ENCODE results near the gene PPP1R16B.

GRCh38 chr20:38970302-38970701 lies 164.8 kb downstream of the PPP1R16B start:
- no peak for TF ChIP-seq ZNF274 (IDR thresholded peaks at IDR 0.05; ENCODE audit: low read depth, low read length)
- no peak for TF ChIP-seq YY1 (IDR thresholded peaks at IDR 0.05; ENCODE audit: insufficient read depth, insufficient read length)

Measured in NT2/D1 (cell line).